SK-N-MC (cell line): Measurements from ENCODE around the gene PER2.
"Not testable (repeated sequence)": the region's sequence is repeated elsewhere in the genome, so short reads cannot be mapped to it uniquely, and the experiment has no call there.

Experiments used
- EZH2 ChIP-seq: fragments of 200-600 bp; sonication (generic); IDR thresholded peaks from one replicate; pipeline ENCODE4 v1.6.1; 2017; ENCODE audit warnings: antibody characterized with exemption
- POLR2AphosphoS5 ChIP-seq: IDR thresholded peaks from 2 replicates; pipeline ENCODE4 v1.6.1; 2012; ENCODE audit warnings: mild to moderate bottlenecking, low read depth, low read length, borderline replicate concordance

DNA sequence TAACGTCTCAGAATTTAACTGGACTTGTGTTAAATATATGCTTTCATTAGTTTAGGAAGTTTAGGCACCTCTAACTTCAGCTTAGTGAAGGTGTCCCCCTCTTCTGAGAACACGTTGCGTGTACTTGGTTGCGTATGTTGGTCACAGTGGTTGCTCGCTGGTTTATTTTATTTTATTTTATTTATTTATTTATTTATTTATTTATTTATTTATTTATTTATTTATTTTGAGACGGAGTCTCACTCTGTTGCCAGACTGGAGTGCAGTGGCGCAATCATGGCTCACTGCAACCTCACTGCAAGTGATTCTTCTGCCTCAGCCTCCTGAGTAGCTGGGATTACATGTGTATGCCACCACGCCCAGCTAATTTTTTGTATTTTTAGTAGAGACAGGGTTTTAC lies 47.2 kb upstream of the PER2 start:
- not testable (repeated sequence) for TF ChIP-seq EZH2, POLR2AphosphoS5
